Heart left ventricle (tissue), 16 donors: Measurements from ENCODE around the gene RPS6KA5. TPM values are rescaled to one million over a fixed set of nuclear protein-coding genes. Genes with fewer than 3 reads are reported as not detected.

Source experiments
- ATAC-seq, 4 donors: fragments of 200-7000 bp; cut with Tn5 transposase; one replicate each; pipeline ENCODE4 v1.9.1; 2020 to 2022; ENCODE audit warnings: moderate library complexity in 4 of 4, mild to moderate bottlenecking in 3 of 4, moderate number of reproducible peaks in 1 of 4
- DNase-seq, 5 donors: peaks; one replicate each; pipeline ENCODE4 v3.0.0-alpha.2; 2020
- H3K27ac ChIP-seq, 12 donors: fragments of 200-600 bp; sonication (generic) in 4 of 12; one replicate each; pipeline versions ENCODE4 v1.5.0 to v1.8.0; 2016 to 2022; ENCODE audit warnings: mild to moderate bottlenecking in 2 of 12
- H3K27me3 ChIP-seq, 9 donors: fragments of 200-600 bp; sonication (generic) in 2 of 9; one replicate each; pipeline versions ENCODE4 v1.5.1 to v1.8.0; 2016 to 2022; ENCODE audit warnings: mild to moderate bottlenecking in 3 of 9
- H3K36me3 ChIP-seq, 9 donors: fragments of 200-600 bp; sonication (generic) in 2 of 9; one replicate each; pipeline versions ENCODE4 v1.5.0 to v1.8.0; 2018 to 2022; ENCODE audit warnings: mild to moderate bottlenecking in 2 of 9
- H3K4me1 ChIP-seq, 12 donors: fragments of 200-600 bp; sonication (generic) in 4 of 12; one replicate each; pipeline versions ENCODE4 v1.5.0 to v1.8.0; 2016 to 2022; ENCODE audit warnings: mild to moderate bottlenecking in 3 of 12
- H3K4me3 ChIP-seq, 12 donors: fragments of 200-600 bp; sonication (generic) in 4 of 12; one replicate each; pipeline versions ENCODE4 v1.5.0 to v1.8.0; 2017 to 2022; ENCODE audit warnings: mild to moderate bottlenecking in 9 of 12, moderate library complexity in 4 of 12
- H3K9me3 ChIP-seq, 12 donors: fragments of 200-600 bp; sonication (generic) in 4 of 12; one replicate each; pipeline versions ENCODE4 v1.5.0 to v1.8.0; 2016 to 2022; ENCODE audit warnings: mild to moderate bottlenecking in 1 of 12
- POLR2A ChIP-seq, 2 donors: fragments of 450-650 bp; IDR thresholded peaks; one replicate each; pipeline ENCODE4 v1.6.1; 2017; ENCODE audit warnings: antibody characterized with exemption in 2 of 2, mild to moderate bottlenecking in 2 of 2, moderate library complexity in 2 of 2
- WGBS, 4 donors: extraction: QIAGEN DNeasy Blood & Tissue Kit in 2 of 4; methylation state at CpG; one replicate each; pipeline versions ENCODE4 v1.1.5 to v1.1.7; 2013 to 2018; 5-methylcytosine and 5-hydroxymethylcytosine counted together
- intact Hi-C, 10 donors: fragments of 100-400 bp; cut with DNase I; formaldehyde crosslinking; loops; one replicate each; pipeline versions ENCODE4 v1.11.1 to v1.14.2; 2022
- polyA plus RNA-seq, 2 donors: library from polyadenylated mRNA; stranded (reverse); fragments of 200-250 nt; gene quantifications; one replicate each; pipeline ENCODE4 v1.2.3, GENCODE V29; 2013
- total RNA-seq, 9 donors: library from RNA; depleted of rRNA in 2 of 9; stranded (reverse); fragments of >200 nt in 2 of 9; fragmentation: NEBNext Ultra II Directional in 3 of 9; extraction: Animal tissue kit (Norgen Biotek cat#: 25700) in 3 of 9; gene quantifications; one replicate each; pipeline versions ENCODE4 v1.1.0 to v1.2.4, GENCODE V29; 2016 to 2023
- TF ChIP-seq, protein P1 (sequence below), 12 donors: fragments of 200-600 bp; sonication (generic) in 4 of 12; IDR thresholded peaks; one replicate each; pipeline versions ENCODE4 v1.5.0 to v1.8.0; 2018 to 2022; ENCODE audit warnings: antibody characterized with exemption in 12 of 12, mild to moderate bottlenecking in 5 of 12
- donor health status: ischemic (EF 13 %, LVEDD 7.1; RV severe dilation, severe dysfunction).
- donor health status: healthy with polysubstance abuse.
- donor health status: DM: no; HTN: yes; CAD: no.
- donor health status: DM: no; HTN: no; CAD: no.
- donor health status: ischemic (EF 25% LVEDD 6.9; RV normal size, moderate dysfunction).
- donor health status: ischemic (EF 25% LVEDD 5.7; RV mildly dilated, moderate dysfunction).
- donor health status: healthy.
- donor health status: DM: yes; HTN: yes; CAD: no.
- donor health status: ischemic (EF 35%, LVEDD 5.7; RV mildly dilated, moderate dysfunction).
- donor health status: nonischemic (EF 11% LVEDD 7.7; RV severe dilation, severe dysfunction).
- donor health status: DM: yes; HTN: yes; CAD: no.
- donor health status: PGD.
- donor health status: ischemic (EF 29% LVEDD 5.4; RV normal size, mild dysfunction).
- donor health status: nonischemic (EF 23%, LVEDD 6.1; RV moderate dilation, normal function).

RPS6KA5 gene
- total and polyA plus RNA-seq, 11 donors, result 0.72 to 13.3 (median 8.5) TPM

DNA sequence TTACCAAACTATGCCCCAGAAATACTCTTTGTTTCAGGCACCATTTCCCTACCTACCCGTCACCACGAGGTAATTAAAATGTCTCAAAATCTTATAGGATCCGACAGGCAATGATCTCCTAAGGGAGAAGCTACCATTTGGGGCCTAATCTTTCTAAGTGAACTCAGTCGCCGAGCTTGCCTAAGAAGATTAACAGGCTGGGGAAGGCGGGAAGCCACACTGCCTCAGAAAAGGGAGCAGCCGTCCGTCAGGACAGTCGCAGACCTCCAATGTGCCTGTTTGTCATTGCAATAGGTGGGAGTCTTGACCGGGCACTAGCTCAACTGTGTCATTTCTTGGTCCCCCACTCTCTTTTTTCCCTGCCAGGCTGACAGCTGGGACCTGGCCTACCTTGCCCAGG is 248.8 kb downstream of the RPS6KA5 start:
- peak in 1 of 5 donors; percentile 11 for DNase-seq
- peaks cover 2 to 75% (median 37%) of the 10 kb centered on the region in 12 donors for H3K4me1 ChIP-seq
- WGBS, 4 donors, result 88 to 91% (median 89%) methylated on average over 8 to 10 of the region's 10 CpGs

DNA sequence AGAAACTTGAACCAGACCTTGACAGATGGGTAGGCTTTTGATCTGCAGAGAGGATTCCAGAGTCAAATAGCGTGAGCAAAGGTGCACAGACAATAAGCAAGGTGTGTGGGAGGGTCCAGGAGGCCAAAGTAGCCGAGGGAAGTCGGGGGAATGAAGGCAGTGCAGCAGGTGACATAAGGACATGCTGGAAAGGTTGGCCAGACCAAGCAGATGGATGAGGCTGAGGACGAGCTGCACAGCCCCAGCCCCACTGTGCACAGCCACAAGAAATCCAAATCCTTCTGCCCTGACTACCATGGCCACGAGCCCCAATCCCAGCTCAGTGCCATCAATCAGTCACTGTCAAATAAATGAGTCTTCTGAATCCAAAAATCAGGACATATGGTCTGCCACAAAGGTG is 249.6 kb downstream of the RPS6KA5 start:
- intact Hi-C loops, result loop anchor here in 4 of 10 donors (5.0 to 10.0 kb wide), 2 partner anchors 46 to 49 kb away; no protein-coding TSS in a partner anchor

More for the DNA sequence above, 248.8 kb downstream of the RPS6KA5 start:
- Histone ChIP-seq H3K4me3 (no peak overlapping the region), H3K36me3 (no peaks in the 10 kb centered on the region), H3K27ac (no peak overlapping the region), H3K27me3 (no peaks in the 10 kb centered on the region), H3K9me3 (no peaks in the 10 kb centered on the region)
- no peak for TF ChIP-seq POLR2A (IDR thresholded peaks at IDR 0.05)
- TF ChIP-seq, protein P1, sequence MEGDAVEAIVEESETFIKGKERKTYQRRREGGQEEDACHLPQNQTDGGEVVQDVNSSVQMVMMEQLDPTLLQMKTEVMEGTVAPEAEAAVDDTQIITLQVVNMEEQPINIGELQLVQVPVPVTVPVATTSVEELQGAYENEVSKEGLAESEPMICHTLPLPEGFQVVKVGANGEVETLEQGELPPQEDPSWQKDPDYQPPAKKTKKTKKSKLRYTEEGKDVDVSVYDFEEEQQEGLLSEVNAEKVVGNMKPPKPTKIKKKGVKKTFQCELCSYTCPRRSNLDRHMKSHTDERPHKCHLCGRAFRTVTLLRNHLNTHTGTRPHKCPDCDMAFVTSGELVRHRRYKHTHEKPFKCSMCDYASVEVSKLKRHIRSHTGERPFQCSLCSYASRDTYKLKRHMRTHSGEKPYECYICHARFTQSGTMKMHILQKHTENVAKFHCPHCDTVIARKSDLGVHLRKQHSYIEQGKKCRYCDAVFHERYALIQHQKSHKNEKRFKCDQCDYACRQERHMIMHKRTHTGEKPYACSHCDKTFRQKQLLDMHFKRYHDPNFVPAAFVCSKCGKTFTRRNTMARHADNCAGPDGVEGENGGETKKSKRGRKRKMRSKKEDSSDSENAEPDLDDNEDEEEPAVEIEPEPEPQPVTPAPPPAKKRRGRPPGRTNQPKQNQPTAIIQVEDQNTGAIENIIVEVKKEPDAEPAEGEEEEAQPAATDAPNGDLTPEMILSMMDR (IDR thresholded peaks at IDR 0.05), result no peak
- intact Hi-C loops, result loop anchor here in 4 of 10 donors (5.0 to 10.0 kb wide), 2 partner anchors 47 to 49 kb away; no protein-coding TSS in a partner anchor
- ATAC-seq, result no peak

DNA sequence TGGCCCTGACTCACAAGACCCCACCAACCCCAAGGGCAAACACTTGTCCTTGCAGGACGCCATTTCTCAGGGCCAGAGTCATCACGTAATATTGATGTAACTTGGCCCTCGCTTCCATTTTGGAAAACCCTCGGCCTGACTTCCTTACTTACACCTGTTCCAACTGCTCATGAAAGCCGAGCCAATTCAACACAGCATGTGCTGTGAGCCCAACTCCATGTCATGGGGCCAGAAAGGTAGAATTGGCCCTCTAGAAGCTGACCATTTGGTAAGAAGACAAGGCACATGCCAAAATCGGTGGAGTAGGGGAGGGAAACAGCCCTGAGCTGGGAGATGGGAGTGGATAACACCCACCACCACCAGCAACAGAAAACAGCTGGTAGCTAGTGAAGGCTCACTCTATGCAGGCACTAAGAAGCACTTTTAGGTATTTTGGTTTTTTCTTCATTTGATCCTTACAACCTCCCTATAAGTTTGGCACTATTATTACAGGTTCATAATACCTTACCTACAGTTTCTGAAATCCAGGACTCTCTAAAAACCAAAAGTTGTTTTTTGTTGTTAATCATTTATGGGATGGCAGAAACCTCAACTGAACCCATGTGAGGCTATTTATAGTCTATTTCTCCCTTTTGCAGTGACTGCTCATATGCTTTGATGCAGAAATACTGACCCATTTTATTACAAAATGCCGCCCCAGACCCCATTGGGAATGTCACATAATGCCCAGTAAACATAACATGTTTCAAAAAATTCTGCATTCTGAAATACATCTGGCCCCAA is 250.7 kb downstream of the RPS6KA5 start:
- WGBS, 4 donors, result 95 to 96% (median 95%) methylated on average over 7 of the region's 7 CpGs
- Histone ChIP-seq H3K4me1 (peaks cover 4 to 81% (median 41%) of the 10 kb centered on the region in 12 donors), H3K27ac (no peak overlapping the region), H3K9me3 (no peaks in the 10 kb centered on the region), H3K4me3 (no peak overlapping the region), H3K36me3 (no peaks in the 10 kb centered on the region), H3K27me3 (no peaks in the 10 kb centered on the region)
- intact Hi-C loops, result loop anchor here in 6 of 10 donors (5.0 to 10.0 kb wide), 3 partner anchors 45 to 107 kb away; no protein-coding TSS in a partner anchor
- ATAC-seq, result no peak
- TF ChIP-seq, protein P1 (IDR thresholded peaks at IDR 0.05), result no peak
- TF ChIP-seq POLR2A (IDR thresholded peaks at IDR 0.05), result no peak
- DNase-seq, result no peak

More for the DNA sequence above, 249.6 kb downstream of the RPS6KA5 start:
- Histone ChIP-seq H3K4me3 (no peak overlapping the region), H3K4me1 (peaks cover 3 to 80% (median 41%) of the 10 kb centered on the region in 12 donors), H3K9me3 (no peaks in the 10 kb centered on the region), H3K27me3 (no peaks in the 10 kb centered on the region), H3K27ac (no peak overlapping the region), H3K36me3 (no peaks in the 10 kb centered on the region)
- ATAC-seq (no peak), DNase-seq (peak in 1 of 5 donors; percentile 19)
- 74 to 86% (median 83%) methylated on average over 5 of the region's 5 CpGs for WGBS, 4 donors
- TF ChIP-seq POLR2A (IDR thresholded peaks at IDR 0.05), result no peak
- TF ChIP-seq, protein P1 (IDR thresholded peaks at IDR 0.05), result no peak
